GM19324 (cell line): ENCODE results near the gene HDGFL1.

Source experiments
- ATAC-seq: cut with Tn5 transposase; IDR thresholded peaks from one replicate; pipeline ENCODE4 v1.9.1; 2021; ENCODE audit warnings: mild to moderate bottlenecking, moderate library complexity; ENCODE audit not compliant: unreplicated experiment, low FRiP score

HDGFL1 gene

GRCh38 chr6:22589118-22589517 is 19.8 kb downstream of the HDGFL1 start:
- no peak for ATAC-seq

DNA sequence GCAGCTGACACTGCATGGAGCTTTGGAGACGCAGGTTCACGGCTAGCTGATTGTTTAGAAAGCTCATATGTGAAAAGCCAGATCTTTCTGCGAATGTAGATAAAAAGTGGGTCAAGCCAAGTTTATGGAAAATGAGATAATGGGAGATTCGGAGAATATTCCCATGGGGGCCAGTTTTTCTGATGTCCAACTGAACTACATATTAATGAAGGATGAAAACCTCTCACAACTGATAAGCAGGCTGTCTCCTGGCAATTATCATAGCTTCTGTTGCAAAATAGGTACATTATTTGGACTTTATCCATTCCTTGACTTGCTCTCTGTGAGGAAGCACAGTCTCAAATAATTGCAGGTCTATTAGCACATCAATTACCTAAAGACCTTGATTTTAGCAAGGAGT is 21.1 kb downstream of the HDGFL1 start:
- ATAC-seq = no peak

- no peak for ATAC-seq
Measured at GRCh38 chr6:22593895-22594294, 24.5 kb downstream of the HDGFL1 start.

DNA sequence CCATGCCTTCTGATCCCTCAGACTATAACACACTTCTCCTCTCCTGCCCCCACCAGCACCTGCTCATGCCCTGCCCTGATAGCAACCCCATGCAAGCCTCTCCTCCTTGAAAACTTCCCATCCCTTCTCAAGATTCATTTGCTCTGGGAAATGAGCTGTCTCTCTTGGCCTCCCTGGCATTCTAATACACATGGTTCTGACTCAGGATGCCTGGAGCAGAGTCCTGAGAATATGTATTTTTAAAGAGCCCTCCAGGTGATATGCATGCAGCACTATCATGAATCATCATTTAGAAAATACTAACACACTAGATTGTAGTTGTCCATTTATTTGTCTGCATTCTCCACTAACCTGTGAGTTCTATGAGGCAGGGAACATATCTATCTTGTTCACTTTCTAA is 26.6 kb downstream of the HDGFL1 start:
- no peak for ATAC-seq

- ATAC-seq = no peak
Measured at GRCh38 chr6:22598339-22598738, 29.0 kb downstream of the HDGFL1 start.

- ATAC-seq = no peak
Measured at GRCh38 chr6:22600059-22600458, 30.7 kb downstream of the HDGFL1 start.

- ATAC-seq = no peak
Measured at GRCh38 chr6:22601984-22602383, 32.6 kb downstream of the HDGFL1 start.

- ATAC-seq = no peak
Measured at GRCh38 chr6:22605736-22606135, 36.4 kb downstream of the HDGFL1 start.

DNA sequence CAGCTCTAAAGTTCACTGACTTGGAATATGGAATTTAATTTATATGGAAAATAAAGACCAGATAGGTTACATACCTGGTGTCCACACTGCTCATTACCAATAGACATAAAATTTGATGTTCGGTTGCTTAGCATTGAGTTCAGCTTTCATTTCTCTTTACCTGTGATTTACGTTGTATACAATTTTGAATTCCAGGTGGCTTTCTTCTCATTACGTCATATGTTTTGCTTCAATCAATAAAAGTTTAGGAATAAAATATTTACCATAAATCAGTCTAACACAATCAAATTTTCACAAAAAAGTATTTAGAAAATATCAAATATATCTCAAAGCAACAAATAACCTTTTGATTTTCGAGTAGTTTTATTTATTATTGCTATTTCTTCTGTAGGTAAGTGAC is 40.8 kb downstream of the HDGFL1 start:
- no peak for ATAC-seq

GRCh38 chr6:22612236-22612635 is 42.9 kb downstream of the HDGFL1 start:
- ATAC-seq = no peak

DNA sequence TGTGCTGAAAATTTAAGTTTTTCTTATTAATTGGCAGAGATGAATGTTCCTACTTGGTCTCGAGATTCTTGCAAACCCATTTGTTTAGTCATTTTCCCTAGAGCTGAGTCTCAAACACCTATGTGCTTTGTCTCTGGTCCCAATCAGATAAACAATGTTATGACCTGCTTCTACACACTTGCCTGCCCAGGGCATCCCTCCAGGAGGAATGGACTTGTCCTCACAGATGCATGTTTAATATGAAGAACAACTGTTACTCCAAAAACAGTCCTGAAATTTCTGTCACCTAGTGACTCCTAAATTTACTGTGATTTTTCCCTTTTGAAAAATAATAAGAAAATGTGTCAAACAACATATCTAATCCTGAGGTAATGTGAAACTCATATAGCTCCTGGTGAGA is 43.7 kb downstream of the HDGFL1 start:
- no peak for ATAC-seq

GRCh38 chr6:22613695-22614094 is 44.3 kb downstream of the HDGFL1 start:
- ATAC-seq = no peak

DNA sequence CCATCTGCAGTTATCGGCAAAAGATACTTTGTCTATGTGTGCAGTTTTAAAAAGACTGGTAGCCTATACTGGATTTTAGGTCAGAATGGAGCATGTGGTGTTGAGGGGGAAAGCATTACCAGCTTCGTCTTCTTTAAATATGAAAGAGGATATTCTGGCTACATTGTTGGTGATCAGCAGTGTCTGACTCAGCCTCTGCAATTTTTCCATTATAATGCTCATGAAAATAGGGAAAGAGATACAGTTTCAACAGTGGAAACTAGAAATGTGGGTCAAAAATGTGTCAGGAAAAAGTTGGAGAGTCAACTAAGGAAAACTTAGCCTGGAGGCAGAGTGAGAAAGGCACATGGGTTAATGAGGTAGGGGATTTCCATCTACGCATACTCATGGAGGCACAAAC is 45.2 kb downstream of the HDGFL1 start:
- ATAC-seq = no peak

DNA sequence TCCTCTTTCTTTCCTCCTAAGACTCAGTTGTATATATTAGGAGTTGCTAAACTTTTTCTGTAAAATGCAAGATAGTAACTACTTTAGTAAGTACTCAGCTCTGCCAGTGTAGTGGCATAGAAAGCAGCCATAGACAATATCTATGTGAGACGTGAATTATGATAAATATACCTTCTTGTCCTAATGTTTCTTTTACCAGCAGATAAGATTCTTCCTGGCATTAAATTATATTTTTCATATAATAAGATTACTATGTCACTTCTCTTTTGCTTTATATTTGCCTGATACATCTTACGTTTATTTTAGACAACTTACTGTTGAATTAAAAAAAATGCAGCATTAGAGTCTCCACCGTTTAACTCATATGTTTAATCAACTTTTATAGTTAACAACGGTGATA is 51.7 kb downstream of the HDGFL1 start:
- no peak for ATAC-seq
